Smooth muscle cell (in vitro differentiated cells): ENCODE results near the gene CNPY2. TPM values are rescaled to one million over a fixed set of nuclear protein-coding genes. Genes with fewer than 3 reads are reported as not detected.
"Not testable (repeated sequence)": the region's sequence is repeated elsewhere in the genome, so short reads cannot be mapped to it uniquely, and the experiment has no call there.

Experiments
- DNase-seq: peaks from one replicate; lab custom pipeline; 2025; ENCODE audit not compliant: unreplicated experiment; lab: John Stamatoyannopoulos, UW
- H2AFZ ChIP-seq: fragments of 200-600 bp; sonication (generic); 2 replicates; pipeline ENCODE4 v1.6.0; 2016; ENCODE audit warnings: antibody characterized with exemption, low read depth, mild to moderate bottlenecking
- H3F3A ChIP-seq: fragments of 200-600 bp; sonication (generic); 2 replicates; pipeline ENCODE4 v1.6.0; 2017; ENCODE audit warnings: antibody characterized with exemption, low read depth
- H3K27ac ChIP-seq: fragments of 200-600 bp; sonication (generic); 2 replicates; pipeline ENCODE4 v1.5.1; 2016; ENCODE audit warnings: low read depth, mild to moderate bottlenecking
- H3K27me3 ChIP-seq: fragments of 200-600 bp; sonication (generic); 2 replicates; pipeline ENCODE4 v1.6.1; 2016; ENCODE audit warnings: low read depth, mild to moderate bottlenecking
- H3K36me3 ChIP-seq: fragments of 200-600 bp; sonication (generic); 2 replicates; pipeline ENCODE4 v1.5.1; 2016; ENCODE audit warnings: low read depth
- H3K4me1 ChIP-seq: fragments of 200-600 bp; sonication (generic); 2 replicates; pipeline ENCODE4 v1.5.1; 2016; ENCODE audit warnings: low read depth
- H3K4me2 ChIP-seq: fragments of 200-600 bp; sonication (generic); 2 replicates; pipeline ENCODE4 v1.6.0; 2016; ENCODE audit warnings: mild to moderate bottlenecking
- H3K4me3 ChIP-seq: fragments of 200-600 bp; sonication (generic); 2 replicates; pipeline ENCODE4 v1.5.1; 2016; ENCODE audit warnings: mild to moderate bottlenecking
- H3K79me2 ChIP-seq: fragments of 200-600 bp; sonication (generic); 2 replicates; pipeline ENCODE4 v1.6.0; 2016; ENCODE audit warnings: low read depth, mild to moderate bottlenecking
- H3K9ac ChIP-seq: fragments of 200-600 bp; sonication (generic); 2 replicates; pipeline ENCODE4 v1.6.0; 2016; ENCODE audit warnings: low read depth
- H3K9me3 ChIP-seq: fragments of 200-600 bp; sonication (generic); replicated peaks from 2 replicates; pipeline ENCODE4 v1.5.1; 2016; ENCODE audit warnings: low read depth
- H4K20me1 ChIP-seq: fragments of 200-600 bp; sonication (generic); 2 replicates; pipeline ENCODE4 v1.6.0; 2016; ENCODE audit warnings: low read depth
- CTCF ChIP-seq: fragments of 200-600 bp; sonication (generic); IDR thresholded peaks from 2 replicates; pipeline ENCODE4 v1.5.1; 2017; ENCODE audit warnings: borderline replicate concordance, mild to moderate bottlenecking, antibody characterized with exemption; ENCODE audit not compliant: insufficient read depth, poor library complexity, severe bottlenecking
- WGBS: methylation state at CpG from one replicate; pipeline ENCODE4 v1.1.7; 2016; ENCODE audit warnings: low lambda C conversion rate; 5-methylcytosine and 5-hydroxymethylcytosine counted together
- polyA plus RNA-seq: library from polyadenylated mRNA; unstranded; fragments of >200 nt; fragmentation: Nextera tagmentation; extraction: Ambion mirVana; gene quantifications from 2 replicates; pipeline ENCODE4 v1.2.1, GENCODE V29; 2016
- total RNA-seq: library from RNA; depleted of rRNA; stranded (reverse); fragments of >200 nt; gene quantifications from 2 replicates; pipeline ENCODE4 v1.2.3, GENCODE V29; 2014

CNPY2 gene
- total and polyA plus RNA-seq, 2 experiments from 2014 or later, result 147 to 334 TPM

GRCh38 chr12:56274299-56274698, 41.5 kb downstream of the CNPY2 start:
- Histone ChIP-seq H3K27me3 (no peaks in the 10 kb centered on the region), H2AFZ (no peak overlapping the region), H3K4me3 (no peak overlapping the region), H3K9ac (no peak overlapping the region), H3K79me2 (no peaks in the 10 kb centered on the region), H4K20me1 (no peaks in the 10 kb centered on the region), H3K9me3 (no peaks in the 10 kb centered on the region), H3K27ac (no peak overlapping the region), H3K4me1 (no peaks in the 10 kb centered on the region), H3K4me2 (no peak overlapping the region), H3F3A (peaks cover 9% of the 10 kb centered on the region), H3K36me3 (peaks cover 22% of the 10 kb centered on the region)
- WGBS, result 96% methylated on average over 2 of the region's 2 CpGs
- DNase-seq, result no peak
- no peak for TF ChIP-seq CTCF

- not testable (repeated sequence) for H3K4me3 ChIP-seq, H3K4me2 ChIP-seq, DNase-seq, H3K79me2 ChIP-seq, H3K27ac ChIP-seq, H3K4me1 ChIP-seq, H2AFZ ChIP-seq, H3K9me3 ChIP-seq, H4K20me1 ChIP-seq, H3K27me3 ChIP-seq, H3K9ac ChIP-seq
- peaks cover 14% of the 10 kb centered on the region for H3K36me3 ChIP-seq
- H3F3A ChIP-seq, result peaks cover 21% of the 10 kb centered on the region
- WGBS, result 93% methylated on average over 2 of the region's 2 CpGs
Observed at GRCh38 chr12:56272468-56272867, 43.3 kb downstream of the CNPY2 start.

- H3K4me3 ChIP-seq, result no peak overlapping the region
- H2AFZ ChIP-seq, result no peak overlapping the region
- H3K27ac ChIP-seq, result no peak overlapping the region
- no peaks in the 10 kb centered on the region for H3K27me3 ChIP-seq
- H3K9ac ChIP-seq, result no peak overlapping the region
- no peak overlapping the region for H3K4me2 ChIP-seq
- no peaks in the 10 kb centered on the region for H3K79me2 ChIP-seq
- H4K20me1 ChIP-seq, result no peaks in the 10 kb centered on the region
- WGBS, result 33% methylated on average over 1 of the region's 1 CpG
- H3F3A ChIP-seq, result peaks cover 21% of the 10 kb centered on the region
- TF ChIP-seq CTCF, result peak; percentile 9
- peaks cover 14% of the 10 kb centered on the region for H3K36me3 ChIP-seq
- DNase-seq, result no peak
- no peaks in the 10 kb centered on the region for H3K9me3 ChIP-seq
- H3K4me1 ChIP-seq, result peaks cover 4% of the 10 kb centered on the region
Observed at GRCh38 chr12:56271031-56271430, 44.8 kb downstream of the CNPY2 start.

- Histone ChIP-seq H3F3A (peaks cover 21% of the 10 kb centered on the region), H3K36me3 (no peaks in the 10 kb centered on the region), H3K4me2 (peak overlapping the region; percentile 90), H3K27ac (no peak overlapping the region), H2AFZ (peak overlapping the region; percentile 85), H4K20me1 (no peaks in the 10 kb centered on the region), H3K9ac (peak overlapping the region; percentile 88), H3K4me1 (peaks cover 4% of the 10 kb centered on the region), H3K9me3 (no peaks in the 10 kb centered on the region), H3K4me3 (peak overlapping the region; percentile 76), H3K27me3 (no peaks in the 10 kb centered on the region), H3K79me2 (no peaks in the 10 kb centered on the region)
- DNase-seq, result no peak
- TF ChIP-seq CTCF, result no peak
- 34% methylated on average over 19 of the region's 21 CpGs for WGBS
Observed at GRCh38 chr12:56267443-56268071, 48.2 kb downstream of the CNPY2 start.
